B cell (primary cell): ENCODE measurements around the gene EYS. TPM values are rescaled to one million over a fixed set of nuclear protein-coding genes. Genes with fewer than 3 reads are reported as not detected.

Experiments
- ATAC-seq: fragments of 200-7000 bp; cut with Tn5 transposase; one replicate; pipeline ENCODE4 v1.10.0; 2021; ENCODE audit warnings: low read depth, mild to moderate bottlenecking, moderate number of reproducible peaks, moderate library complexity
- CTCF ChIA-PET: fragments of 350-600 bp; sonication (Branson Sonifier 250); formaldehyde crosslinking; loops from one replicate; lab custom pipeline; 2021; ENCODE audit warnings: antibody characterized with exemption, inconsistent platforms; lab: Charles Lee
- POLR2A ChIA-PET: fragments of 350-600 bp; sonication (Branson Sonifier 250); formaldehyde crosslinking; loops from one replicate; lab custom pipeline; 2021; ENCODE audit warnings: antibody characterized with exemption; lab: Charles Lee
- DNase-seq: peaks from one replicate; pipeline ENCODE4 v3.0.0; 2013
- H2AFZ ChIP-seq: 2 replicates; pipeline ENCODE4 v1.6.1; 2012; ENCODE audit warnings: mild to moderate bottlenecking, low read depth, low read length; ENCODE audit not compliant: insufficient read depth, poor library complexity, severe bottlenecking
- H3K27ac ChIP-seq, 2 donors: 1 replicate in 1 of 2; 2 replicates in 1 of 2; pipeline ENCODE4 v1.5.1; 2012 to 2013; ENCODE audit warnings: low read length in 2 of 2, mild to moderate bottlenecking in 2 of 2, moderate library complexity in 1 of 2
- H3K27me3 ChIP-seq, 4 experiments: fragments of 200-600 bp in 1 of 4; sonication (generic) in 1 of 4; replicated peaks in 1 of 4; 1 replicate in 2 of 4; 2 replicates in 2 of 4; pipeline versions ENCODE4 v1.6.1 to v1.7.0; 2013 to 2016; ENCODE audit warnings: low read length in 3 of 4, mild to moderate bottlenecking in 2 of 4, mixed read lengths in 1 of 4, moderate library complexity in 1 of 4; ENCODE audit not compliant: insufficient read depth in 4 of 4, control insufficient read depth in 3 of 4; ENCODE audit errors: control extremely low read depth in 1 of 4
- H3K36me3 ChIP-seq, 2 experiments: replicated peaks in 1 of 2; 1 replicate in 1 of 2; 2 replicates in 1 of 2; pipeline versions ENCODE4 v1.6.1 to v1.7.1; 2013; ENCODE audit warnings: low read length in 1 of 2; ENCODE audit not compliant: insufficient read depth in 2 of 2, control insufficient read depth in 1 of 2; ENCODE audit errors: control extremely low read depth in 1 of 2, extremely low read depth in 1 of 2
- H3K4me1 ChIP-seq, 2 donors: fragments of 200-600 bp in 1 of 2; sonication (generic) in 1 of 2; 1 replicate in 1 of 2; 2 replicates in 1 of 2; pipeline versions ENCODE4 v1.5.1 to v1.6.1; 2013 to 2017; ENCODE audit warnings: low read length in 2 of 2; ENCODE audit not compliant: control insufficient read depth in 2 of 2, insufficient read depth in 2 of 2
- H3K4me2 ChIP-seq: replicated peaks from 2 replicates; pipeline ENCODE3; 2012; ENCODE audit warnings: mild to moderate bottlenecking, low read depth, low read length; ENCODE audit not compliant: poor library complexity, severe bottlenecking
- H3K4me3 ChIP-seq, 5 experiments: fragments of 200-600 bp in 1 of 5; sonication (generic) in 1 of 5; 1 replicate in 3 of 5; 2 replicates in 2 of 5; pipeline versions ENCODE4 v1.5.1 to v1.7.0; 2011 to 2016; ENCODE audit warnings: low read length in 4 of 5, mild to moderate bottlenecking in 4 of 5, low read depth in 2 of 5, control low read depth in 1 of 5, moderate library complexity in 1 of 5; ENCODE audit not compliant: insufficient read depth in 1 of 5; ENCODE audit errors: control extremely low read depth in 1 of 5, extremely low read depth in 1 of 5
- H3K79me2 ChIP-seq: fragments of 200-600 bp; sonication (generic); one replicate; pipeline ENCODE4 v1.6.0; 2016; ENCODE audit warnings: low read length; ENCODE audit not compliant: control insufficient read depth, insufficient read depth
- H3K9ac ChIP-seq: fragments of 200-600 bp; sonication (generic); 2 replicates; pipeline ENCODE4 v1.6.1; 2017; ENCODE audit warnings: mild to moderate bottlenecking, low read length, moderate library complexity
- H3K9me3 ChIP-seq, 3 donors: one replicate each; pipeline versions ENCODE4 v1.6.1 to v1.7.1; 2013; ENCODE audit warnings: low read length in 2 of 3; ENCODE audit not compliant: control insufficient read depth in 2 of 3, insufficient read depth in 1 of 3; ENCODE audit errors: control extremely low read depth in 1 of 3
- H4K20me1 ChIP-seq: 2 replicates; pipeline ENCODE4 v1.6.0; 2012; ENCODE audit warnings: mild to moderate bottlenecking, low read length; ENCODE audit not compliant: insufficient read depth, control insufficient read depth, poor library complexity, severe bottlenecking
- H3K27ac Mint-ChIP-seq: one replicate; pipeline ENCODE4 v1.8.0; 2021; ENCODE audit warnings: mixed read lengths
- H3K27me3 Mint-ChIP-seq: one replicate; pipeline ENCODE4 v1.8.0; 2021; ENCODE audit warnings: mixed read lengths
- H3K4me1 Mint-ChIP-seq: one replicate; pipeline ENCODE4 v1.8.0; 2021; ENCODE audit warnings: mixed read lengths
- H3K4me3 Mint-ChIP-seq: one replicate; pipeline ENCODE4 v1.8.0; 2021; ENCODE audit warnings: mixed read lengths
- H3K9me3 Mint-ChIP-seq: one replicate; pipeline ENCODE4 v1.8.0; 2022; ENCODE audit warnings: mixed read lengths; ENCODE audit not compliant: insufficient read depth
- EZH2 ChIP-seq: IDR thresholded peaks from 2 replicates; pipeline ENCODE4 v1.6.1; 2012; ENCODE audit warnings: borderline replicate concordance, low read depth, mild to moderate bottlenecking, moderate library complexity, low read length; ENCODE audit not compliant: insufficient read depth, poor library complexity, severe bottlenecking
- WGBS: methylation state at CpG from one replicate; pipeline ENCODE4 v1.1.5; 2013; ENCODE audit warnings: missing lambda C conversion rate; ENCODE audit not compliant: insufficient coverage; 5-methylcytosine and 5-hydroxymethylcytosine counted together
- intact Hi-C: fragments of 100-400 bp; cut with micrococcal nuclease; formaldehyde crosslinking; loops from one replicate; pipeline ENCODE4 v1.10.0; 2022
- polyA plus RNA-seq: library from polyadenylated mRNA; depleted of rRNA; stranded (reverse); fragments of >200 nt; gene quantifications from 2 replicates; pipeline ENCODE4 v1.2.3, GENCODE V29; 2012
- total RNA-seq, 2 donors: library from RNA; stranded (reverse); fragments of 120-200 nt in 1 of 2; gene quantifications; 1 replicate in 1 of 2; 2 replicates in 1 of 2; pipeline versions ENCODE4 v1.2.3 to v1.2.4, GENCODE V29; 2013 to 2022
- TF ChIP-seq, protein P1 (sequence below): fragments of 200-600 bp; IDR thresholded peaks from one replicate; pipeline ENCODE4 v1.8.0; 2022; ENCODE audit warnings: antibody characterized with exemption, mild to moderate bottlenecking

The EYS gene
- total and polyA plus RNA-seq, 2 donors (not counting 1 experiment from before 2014, with no cell fraction given) = not detected

DNA sequence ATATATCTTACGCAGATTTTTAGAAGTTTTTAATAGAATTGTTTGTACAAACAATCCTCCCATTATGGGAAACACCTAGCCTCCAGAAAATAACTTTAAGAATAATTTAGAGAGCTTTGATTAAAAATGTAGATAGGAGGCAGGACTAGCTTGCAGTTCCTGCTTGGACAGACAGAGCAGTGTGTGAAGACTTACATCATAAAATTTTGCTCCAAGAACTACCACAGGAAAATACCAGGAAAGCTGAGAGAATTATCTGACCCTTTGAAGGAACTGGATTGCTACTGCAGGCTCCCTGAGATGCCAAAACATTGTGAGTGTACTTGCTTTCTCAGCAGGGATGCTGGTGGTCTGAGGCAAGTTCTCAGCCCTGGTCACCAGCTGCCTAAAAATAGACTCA, 64.2 kb downstream of the EYS start:
- Mint-ChIP-seq H3K9me3 (peaks cover 4% of the 10 kb centered on the region), H3K27ac (no peak overlapping the region), H3K4me1 (no peaks in the 10 kb centered on the region), H3K4me3 (no peak overlapping the region), H3K27me3 (no peaks in the 10 kb centered on the region)
- H3K79me2 ChIP-seq = no peaks in the 10 kb centered on the region
- H3K9me3 ChIP-seq = peaks cover 0 to 11% (median 0%) of the 10 kb centered on the region in 3 donors
- H4K20me1 ChIP-seq = no peaks in the 10 kb centered on the region
- no peaks in the 10 kb centered on the region for H3K27me3 ChIP-seq
- TF ChIP-seq EZH2 = no peak
- TF ChIP-seq, protein P1, sequence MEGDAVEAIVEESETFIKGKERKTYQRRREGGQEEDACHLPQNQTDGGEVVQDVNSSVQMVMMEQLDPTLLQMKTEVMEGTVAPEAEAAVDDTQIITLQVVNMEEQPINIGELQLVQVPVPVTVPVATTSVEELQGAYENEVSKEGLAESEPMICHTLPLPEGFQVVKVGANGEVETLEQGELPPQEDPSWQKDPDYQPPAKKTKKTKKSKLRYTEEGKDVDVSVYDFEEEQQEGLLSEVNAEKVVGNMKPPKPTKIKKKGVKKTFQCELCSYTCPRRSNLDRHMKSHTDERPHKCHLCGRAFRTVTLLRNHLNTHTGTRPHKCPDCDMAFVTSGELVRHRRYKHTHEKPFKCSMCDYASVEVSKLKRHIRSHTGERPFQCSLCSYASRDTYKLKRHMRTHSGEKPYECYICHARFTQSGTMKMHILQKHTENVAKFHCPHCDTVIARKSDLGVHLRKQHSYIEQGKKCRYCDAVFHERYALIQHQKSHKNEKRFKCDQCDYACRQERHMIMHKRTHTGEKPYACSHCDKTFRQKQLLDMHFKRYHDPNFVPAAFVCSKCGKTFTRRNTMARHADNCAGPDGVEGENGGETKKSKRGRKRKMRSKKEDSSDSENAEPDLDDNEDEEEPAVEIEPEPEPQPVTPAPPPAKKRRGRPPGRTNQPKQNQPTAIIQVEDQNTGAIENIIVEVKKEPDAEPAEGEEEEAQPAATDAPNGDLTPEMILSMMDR = no peak
- H3K36me3 ChIP-seq = no peaks in the 10 kb centered on the region
- no peak overlapping the region for H3K9ac ChIP-seq
- no peak overlapping the region for H2AFZ ChIP-seq
- DNase-seq = no peak
- CTCF ChIA-PET = interaction anchor here (1.1 kb wide), 1 partner anchor 70 kb away, joined by 3 read pairs; no protein-coding TSS in a partner anchor
- ATAC-seq = no peak
- H3K4me3 ChIP-seq = no peak overlapping the region
- H3K4me2 ChIP-seq = no peak overlapping the region
- POLR2A ChIA-PET = no interaction called here
- H3K4me1 ChIP-seq = no peaks in the 10 kb centered on the region
- H3K27ac ChIP-seq = no peak overlapping the region
- WGBS = no CpG with 5 or more reads among the region's 1 CpG
- intact Hi-C loops = no loop called here

DNA sequence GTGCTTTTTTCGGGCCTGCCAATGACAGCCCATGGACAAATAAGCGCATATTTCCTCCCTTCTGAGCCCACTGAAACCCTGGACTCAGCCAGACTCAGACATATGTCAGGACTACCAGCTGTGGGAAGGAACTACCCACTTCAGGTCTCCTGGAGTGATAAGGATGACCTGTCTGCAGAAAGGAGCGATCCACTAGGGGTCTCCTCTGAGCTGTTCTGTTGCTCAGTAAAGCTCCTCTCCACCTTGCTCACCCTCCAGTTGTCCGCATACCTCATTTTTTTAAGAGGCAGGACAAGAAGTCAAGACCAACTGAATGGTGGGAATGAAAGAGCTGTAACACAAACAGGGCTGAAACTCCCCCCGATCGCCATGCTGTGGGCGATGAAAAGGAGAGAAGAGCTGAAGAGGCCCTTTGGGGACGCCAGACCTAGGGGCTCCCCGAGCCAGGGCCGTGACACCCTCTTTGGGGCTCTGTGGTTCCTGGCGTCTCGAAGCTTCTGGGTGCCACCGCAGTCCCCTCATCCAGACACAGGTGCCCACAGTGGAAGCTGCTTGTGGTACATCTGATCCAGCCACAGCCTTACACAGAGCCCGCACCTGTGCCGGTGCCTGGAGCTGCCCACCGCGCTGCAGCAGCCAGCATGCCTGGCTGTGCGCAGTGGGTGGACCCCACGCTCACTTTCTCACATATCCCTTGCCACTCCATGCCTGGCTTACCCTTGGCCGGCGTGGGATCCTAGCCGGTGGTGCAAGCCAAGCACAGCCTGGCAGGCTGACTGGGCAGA, 68.8 kb downstream of the EYS start:
- no peak overlapping the region for H3K4me3 Mint-ChIP-seq
- H3K4me2 ChIP-seq = no peak overlapping the region
- no peaks in the 10 kb centered on the region for H3K4me1 Mint-ChIP-seq
- no peak overlapping the region for H2AFZ ChIP-seq
- H3K4me3 ChIP-seq = no peak overlapping the region
- no peaks in the 10 kb centered on the region for H3K27me3 Mint-ChIP-seq
- WGBS = 96% methylated on average over 20 of the region's 22 CpGs
- no peak overlapping the region for H3K27ac Mint-ChIP-seq
- TF ChIP-seq, protein P1 = no peak
- no peak for TF ChIP-seq EZH2
- ChIA-PET CTCF (no interaction called here), POLR2A (no interaction called here)
- H3K27me3 ChIP-seq = no peaks in the 10 kb centered on the region
- DNase-seq (no peak), ATAC-seq (no peak)
- H3K27ac ChIP-seq = no peak overlapping the region
- peaks cover 2% of the 10 kb centered on the region for H3K9me3 Mint-ChIP-seq
- H3K79me2 ChIP-seq = no peaks in the 10 kb centered on the region
- no peak overlapping the region for H3K9ac ChIP-seq
- H4K20me1 ChIP-seq = no peaks in the 10 kb centered on the region
- no peaks in the 10 kb centered on the region for H3K36me3 ChIP-seq
- no peaks in the 10 kb centered on the region for H3K4me1 ChIP-seq
- H3K9me3 ChIP-seq = peaks cover 0 to 16% (median 0%) of the 10 kb centered on the region in 3 donors
- intact Hi-C loops = no loop called here
